GM23338 (cell line): ENCODE measurements around the gene ONECUT1.
"Not testable (repeated sequence)": the region's sequence is repeated elsewhere in the genome, so short reads cannot be mapped to it uniquely, and the experiment has no call there.

ENCODE experiments used
- CREB1 ChIP-seq: fragments of 250-450 bp; sonication (Bioruptor Pico); IDR thresholded peaks from 2 replicates; pipeline ENCODE4 v1.5.0; 2020; ENCODE audit warnings: low read depth, mild to moderate bottlenecking, moderate library complexity
- CTCF ChIP-seq, 2 experiments: fragments of 200-600 bp in 1 of 2; sonication (generic) in 1 of 2; conservative IDR thresholded peaks; 2 replicates each; pipeline versions ENCODE4 v1.5.1 to v1.6.1; 2016 to 2017; ENCODE audit warnings: antibody characterized with exemption in 2 of 2, low read depth in 2 of 2, mild to moderate bottlenecking in 2 of 2, moderate library complexity in 1 of 2
- EZH2 ChIP-seq: fragments of 200-600 bp; sonication (generic); IDR thresholded peaks from one replicate; pipeline ENCODE4 v1.8.0; 2017; ENCODE audit warnings: antibody characterized with exemption, mild to moderate bottlenecking, low read depth; ENCODE audit not compliant: unreplicated experiment
- EZH2phosphoT487 ChIP-seq: fragments of 200-600 bp; sonication (generic); IDR thresholded peaks from one replicate; pipeline ENCODE4 v1.8.1; 2018; ENCODE audit warnings: antibody characterized with exemption; ENCODE audit not compliant: unreplicated experiment
- POLR2AphosphoS5 ChIP-seq: IDR thresholded peaks from 2 replicates; pipeline ENCODE4 v1.6.1; 2016; ENCODE audit warnings: antibody characterized with exemption, low read depth
- ZNF114 ChIP-seq: fragments of 250-450 bp; sonication (Bioruptor Pico); IDR thresholded peaks from 2 replicates; pipeline ENCODE4 v1.5.0; 2020; ENCODE audit warnings: mild to moderate bottlenecking, moderate library complexity
- ZNF331 ChIP-seq: fragments of 250-450 bp; sonication (Bioruptor Pico); IDR thresholded peaks from 2 replicates; pipeline ENCODE4 v1.5.0; 2020; ENCODE audit warnings: low read depth, mild to moderate bottlenecking, moderate library complexity
- TF ChIP-seq, protein P1 (sequence below): IDR thresholded peaks from one replicate; pipeline ENCODE4 v1.6.1; 2018; ENCODE audit warnings: antibody characterized with exemption; ENCODE audit not compliant: unreplicated experiment
- TF ChIP-seq, protein P2 (sequence below): fragments of 250-450 bp; sonication (Bioruptor Pico); IDR thresholded peaks from 2 replicates; pipeline ENCODE4 v1.5.0; 2020; ENCODE audit warnings: mild to moderate bottlenecking, moderate library complexity

DNA sequence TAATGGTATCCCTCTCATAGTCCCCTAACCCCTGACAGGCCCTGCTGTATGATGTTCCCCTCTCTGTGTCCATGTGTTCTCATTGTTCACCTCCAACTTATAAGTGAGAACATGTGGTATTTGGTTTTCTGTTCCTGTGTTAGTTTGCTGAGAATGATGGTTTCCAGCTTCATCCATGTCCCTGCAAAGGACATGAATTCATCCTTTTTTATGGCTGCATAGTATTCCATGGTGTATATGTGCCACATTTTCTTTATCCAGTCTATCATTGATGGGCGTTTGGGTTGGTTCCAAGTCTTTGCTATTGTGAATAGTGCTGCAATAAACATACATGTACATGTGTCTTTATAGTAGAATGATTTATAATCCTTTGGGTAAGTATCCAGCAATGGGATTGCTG is 25.8 kb upstream of the ONECUT1 start:
- TF ChIP-seq CTCF (conservative IDR thresholded peaks at IDR 0.05; ENCODE audit: low read depth in 2 of 2); EZH2phosphoT487; EZH2; POLR2AphosphoS5; CREB1; ZNF331 (CRISPR knock-in tag); ZNF114 (CRISPR knock-in tag): not testable (repeated sequence)
- TF ChIP-seq, protein P1, sequence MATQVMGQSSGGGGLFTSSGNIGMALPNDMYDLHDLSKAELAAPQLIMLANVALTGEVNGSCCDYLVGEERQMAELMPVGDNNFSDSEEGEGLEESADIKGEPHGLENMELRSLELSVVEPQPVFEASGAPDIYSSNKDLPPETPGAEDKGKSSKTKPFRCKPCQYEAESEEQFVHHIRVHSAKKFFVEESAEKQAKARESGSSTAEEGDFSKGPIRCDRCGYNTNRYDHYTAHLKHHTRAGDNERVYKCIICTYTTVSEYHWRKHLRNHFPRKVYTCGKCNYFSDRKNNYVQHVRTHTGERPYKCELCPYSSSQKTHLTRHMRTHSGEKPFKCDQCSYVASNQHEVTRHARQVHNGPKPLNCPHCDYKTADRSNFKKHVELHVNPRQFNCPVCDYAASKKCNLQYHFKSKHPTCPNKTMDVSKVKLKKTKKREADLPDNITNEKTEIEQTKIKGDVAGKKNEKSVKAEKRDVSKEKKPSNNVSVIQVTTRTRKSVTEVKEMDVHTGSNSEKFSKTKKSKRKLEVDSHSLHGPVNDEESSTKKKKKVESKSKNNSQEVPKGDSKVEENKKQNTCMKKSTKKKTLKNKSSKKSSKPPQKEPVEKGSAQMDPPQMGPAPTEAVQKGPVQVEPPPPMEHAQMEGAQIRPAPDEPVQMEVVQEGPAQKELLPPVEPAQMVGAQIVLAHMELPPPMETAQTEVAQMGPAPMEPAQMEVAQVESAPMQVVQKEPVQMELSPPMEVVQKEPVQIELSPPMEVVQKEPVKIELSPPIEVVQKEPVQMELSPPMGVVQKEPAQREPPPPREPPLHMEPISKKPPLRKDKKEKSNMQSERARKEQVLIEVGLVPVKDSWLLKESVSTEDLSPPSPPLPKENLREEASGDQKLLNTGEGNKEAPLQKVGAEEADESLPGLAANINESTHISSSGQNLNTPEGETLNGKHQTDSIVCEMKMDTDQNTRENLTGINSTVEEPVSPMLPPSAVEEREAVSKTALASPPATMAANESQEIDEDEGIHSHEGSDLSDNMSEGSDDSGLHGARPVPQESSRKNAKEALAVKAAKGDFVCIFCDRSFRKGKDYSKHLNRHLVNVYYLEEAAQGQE = not testable (repeated sequence)
- TF ChIP-seq, protein P2, sequence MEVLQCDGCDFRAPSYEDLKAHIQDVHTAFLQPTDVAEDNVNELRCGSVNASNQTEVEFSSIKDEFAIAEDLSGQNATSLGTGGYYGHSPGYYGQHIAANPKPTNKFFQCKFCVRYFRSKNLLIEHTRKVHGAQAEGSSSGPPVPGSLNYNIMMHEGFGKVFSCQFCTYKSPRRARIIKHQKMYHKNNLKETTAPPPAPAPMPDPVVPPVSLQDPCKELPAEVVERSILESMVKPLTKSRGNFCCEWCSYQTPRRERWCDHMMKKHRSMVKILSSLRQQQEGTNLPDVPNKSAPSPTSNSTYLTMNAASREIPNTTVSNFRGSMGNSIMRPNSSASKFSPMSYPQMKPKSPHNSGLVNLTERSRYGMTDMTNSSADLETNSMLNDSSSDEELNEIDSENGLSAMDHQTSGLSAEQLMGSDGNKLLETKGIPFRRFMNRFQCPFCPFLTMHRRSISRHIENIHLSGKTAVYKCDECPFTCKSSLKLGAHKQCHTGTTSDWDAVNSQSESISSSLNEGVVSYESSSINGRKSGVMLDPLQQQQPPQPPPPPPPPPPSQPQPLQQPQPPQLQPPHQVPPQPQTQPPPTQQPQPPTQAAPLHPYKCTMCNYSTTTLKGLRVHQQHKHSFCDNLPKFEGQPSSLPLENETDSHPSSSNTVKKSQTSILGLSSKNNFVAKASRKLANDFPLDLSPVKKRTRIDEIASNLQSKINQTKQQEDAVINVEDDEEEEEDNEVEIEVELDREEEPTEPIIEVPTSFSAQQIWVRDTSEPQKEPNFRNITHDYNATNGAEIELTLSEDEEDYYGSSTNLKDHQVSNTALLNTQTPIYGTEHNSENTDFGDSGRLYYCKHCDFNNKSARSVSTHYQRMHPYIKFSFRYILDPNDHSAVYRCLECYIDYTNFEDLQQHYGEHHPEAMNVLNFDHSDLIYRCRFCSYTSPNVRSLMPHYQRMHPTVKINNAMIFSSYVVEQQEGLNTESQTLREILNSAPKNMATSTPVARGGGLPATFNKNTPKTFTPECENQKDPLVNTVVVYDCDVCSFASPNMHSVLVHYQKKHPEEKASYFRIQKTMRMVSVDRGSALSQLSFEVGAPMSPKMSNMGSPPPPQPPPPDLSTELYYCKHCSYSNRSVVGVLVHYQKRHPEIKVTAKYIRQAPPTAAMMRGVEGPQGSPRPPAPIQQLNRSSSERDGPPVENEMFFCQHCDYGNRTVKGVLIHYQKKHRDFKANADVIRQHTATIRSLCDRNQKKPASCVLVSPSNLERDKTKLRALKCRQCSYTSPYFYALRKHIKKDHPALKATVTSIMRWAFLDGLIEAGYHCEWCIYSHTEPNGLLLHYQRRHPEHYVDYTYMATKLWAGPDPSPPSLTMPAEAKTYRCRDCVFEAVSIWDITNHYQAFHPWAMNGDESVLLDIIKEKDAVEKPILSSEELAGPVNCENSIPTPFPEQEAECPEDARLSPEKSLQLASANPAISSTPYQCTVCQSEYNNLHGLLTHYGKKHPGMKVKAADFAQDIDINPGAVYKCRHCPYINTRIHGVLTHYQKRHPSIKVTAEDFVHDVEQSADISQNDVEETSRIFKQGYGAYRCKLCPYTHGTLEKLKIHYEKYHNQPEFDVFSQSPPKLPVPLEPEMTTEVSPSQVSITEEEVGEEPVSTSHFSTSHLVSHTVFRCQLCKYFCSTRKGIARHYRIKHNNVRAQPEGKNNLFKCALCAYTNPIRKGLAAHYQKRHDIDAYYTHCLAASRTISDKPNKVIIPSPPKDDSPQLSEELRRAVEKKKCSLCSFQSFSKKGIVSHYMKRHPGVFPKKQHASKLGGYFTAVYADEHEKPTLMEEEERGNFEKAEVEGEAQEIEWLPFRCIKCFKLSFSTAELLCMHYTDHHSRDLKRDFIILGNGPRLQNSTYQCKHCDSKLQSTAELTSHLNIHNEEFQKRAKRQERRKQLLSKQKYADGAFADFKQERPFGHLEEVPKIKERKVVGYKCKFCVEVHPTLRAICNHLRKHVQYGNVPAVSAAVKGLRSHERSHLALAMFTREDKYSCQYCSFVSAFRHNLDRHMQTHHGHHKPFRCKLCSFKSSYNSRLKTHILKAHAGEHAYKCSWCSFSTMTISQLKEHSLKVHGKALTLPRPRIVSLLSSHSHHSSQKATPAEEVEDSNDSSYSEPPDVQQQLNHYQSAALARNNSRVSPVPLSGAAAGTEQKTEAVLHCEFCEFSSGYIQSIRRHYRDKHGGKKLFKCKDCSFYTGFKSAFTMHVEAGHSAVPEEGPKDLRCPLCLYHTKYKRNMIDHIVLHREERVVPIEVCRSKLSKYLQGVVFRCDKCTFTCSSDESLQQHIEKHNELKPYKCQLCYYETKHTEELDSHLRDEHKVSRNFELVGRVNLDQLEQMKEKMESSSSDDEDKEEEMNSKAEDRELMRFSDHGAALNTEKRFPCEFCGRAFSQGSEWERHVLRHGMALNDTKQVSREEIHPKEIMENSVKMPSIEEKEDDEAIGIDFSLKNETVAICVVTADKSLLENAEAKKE = not testable (repeated sequence)
